Measurements from ENCODE around the gene HEBP2. TPM values are rescaled to one million over a fixed set of nuclear protein-coding genes. Genes with fewer than 3 reads are reported as not detected.

The HEBP2 gene, protein sequence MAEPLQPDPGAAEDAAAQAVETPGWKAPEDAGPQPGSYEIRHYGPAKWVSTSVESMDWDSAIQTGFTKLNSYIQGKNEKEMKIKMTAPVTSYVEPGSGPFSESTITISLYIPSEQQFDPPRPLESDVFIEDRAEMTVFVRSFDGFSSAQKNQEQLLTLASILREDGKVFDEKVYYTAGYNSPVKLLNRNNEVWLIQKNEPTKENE
- 103 and 127 TPM in 2 replicates for total RNA-seq

DNA sequence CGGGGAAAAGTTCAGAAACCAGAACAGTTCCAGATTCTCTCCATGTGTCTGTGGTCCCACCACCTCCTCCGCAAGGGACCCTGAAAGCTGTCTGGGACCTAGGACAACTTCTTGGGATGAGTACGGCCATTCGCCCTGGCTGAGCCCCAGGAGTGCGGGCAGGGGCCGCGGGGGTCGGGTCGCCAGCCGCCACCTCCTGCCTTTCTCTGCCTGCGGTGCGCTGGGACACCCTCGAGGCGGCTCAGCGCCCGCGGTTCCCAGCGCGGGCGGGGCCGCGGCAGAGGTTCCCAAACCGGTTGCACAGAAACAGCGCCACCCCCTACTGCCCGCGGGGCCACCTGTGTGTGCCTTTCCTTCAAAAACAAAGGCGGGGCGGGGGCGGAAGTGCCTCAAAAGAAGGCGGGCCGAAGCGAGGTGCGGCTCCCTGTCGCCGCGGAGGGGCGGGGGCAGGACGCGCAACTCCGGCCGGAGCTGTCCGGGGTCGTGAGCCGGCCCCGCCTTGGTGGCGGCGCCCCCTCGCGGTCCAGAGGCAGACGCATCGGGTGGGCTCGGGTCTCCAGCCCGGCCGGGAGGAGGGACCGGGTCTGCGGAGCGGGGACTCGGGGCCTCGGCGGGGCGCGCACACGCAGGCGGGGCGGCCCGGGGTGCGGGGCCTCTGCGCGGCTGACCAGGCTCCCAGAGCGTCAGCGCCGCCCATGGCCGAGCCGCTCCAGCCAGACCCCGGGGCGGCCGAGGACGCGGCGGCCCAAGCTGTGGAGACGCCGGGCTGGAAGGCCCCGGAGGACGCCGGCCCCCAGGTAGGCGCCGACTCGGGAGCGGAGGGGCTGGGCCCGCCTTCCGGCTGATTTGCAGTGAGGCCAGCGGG lies at the start of gene HEBP2:
Gene HEBP2, plus strand, starts transcription at position 423 of the 865 bp plus-strand sequence. Its CDS starts 273 bp downstream, at position 696.

DNA sequence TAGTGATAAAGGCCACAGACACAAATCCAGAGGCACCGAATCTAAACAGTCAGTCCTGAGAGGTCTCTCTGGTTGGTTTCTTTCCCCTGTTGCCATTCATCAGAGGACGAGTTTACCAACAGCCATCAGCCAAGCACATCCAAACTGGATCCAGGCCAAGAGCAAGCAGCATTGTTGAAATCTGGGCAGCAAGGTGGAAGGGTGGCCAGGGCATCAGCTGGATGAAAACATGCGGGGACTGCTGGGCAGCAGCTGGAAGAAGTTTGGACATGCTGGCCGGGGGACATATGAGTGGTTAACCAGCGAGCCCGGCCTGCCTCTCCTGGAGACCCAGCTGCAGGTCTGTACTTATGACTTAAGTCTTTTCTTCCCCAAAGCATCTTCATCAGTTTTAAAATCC lies 26.2 kb upstream of the HEBP2 start, which contains the start of gene SMIM28:
Gene SMIM28, plus strand, starts transcription at position 62 of the 400 bp plus-strand sequence. Its CDS starts 168 bp downstream, at position 230.

Other genes with a start within 250 kb of the HEBP2 start
- gene ARFGEF3, start 242.3 kb upstream of the HEBP2 start, total RNA-seq, result under 0.01 and 0.08 TPM in 2 replicates
- not detected in 2 replicates for gene PBOV1, start 185.7 kb upstream of the HEBP2 start, total RNA-seq
- gene SMIM28, start 26.3 kb upstream of the HEBP2 start, total RNA-seq, result not detected in 2 replicates
- 15.2 and 26.2 TPM in 2 replicates for gene NHSL1, start 95.3 kb downstream of the HEBP2 start, total RNA-seq

Measured in hair follicular keratinocyte (primary cell).